C4-2B (cell line): ENCODE measurements around the gene COL6A1.

ENCODE experiments used
- ZFX ChIP-seq: fragments of 450-650 bp; IDR thresholded peaks from 2 replicates; pipeline ENCODE4 v1.6.1; 2017
- TF ChIP-seq, protein P1 (sequence below): fragments of 450-650 bp; conservative IDR thresholded peaks from 2 replicates; pipeline ENCODE4 v1.5.1; 2017; ENCODE audit warnings: mild to moderate bottlenecking

DNA sequence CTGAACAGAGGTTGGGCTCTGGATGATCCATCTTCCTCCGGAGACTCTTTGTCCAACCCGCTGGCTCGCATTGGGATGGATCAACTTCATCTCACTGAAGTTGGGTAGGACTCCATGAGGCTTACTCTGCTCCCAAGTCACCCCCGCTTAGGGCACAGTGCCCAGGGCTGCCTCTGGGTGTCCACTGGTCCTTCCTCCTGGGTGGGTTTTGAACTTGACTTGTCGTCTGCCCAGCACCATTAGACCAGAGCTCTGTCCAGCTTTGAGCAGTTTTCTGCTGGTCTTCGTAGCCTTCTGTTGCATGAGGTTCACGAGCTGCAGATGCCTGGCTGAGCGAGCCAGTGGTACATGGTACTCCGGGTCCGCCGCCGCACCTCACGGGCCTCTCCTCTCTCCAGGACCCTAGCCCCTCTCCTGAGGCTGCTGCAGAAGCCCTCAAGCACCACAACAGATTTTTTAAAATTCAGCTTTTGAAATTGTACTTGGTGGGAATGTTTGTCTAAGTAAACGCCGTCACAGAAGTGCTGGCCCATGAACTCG is 33.8 kb upstream of the COL6A1 start:
- TF ChIP-seq, protein P1, sequence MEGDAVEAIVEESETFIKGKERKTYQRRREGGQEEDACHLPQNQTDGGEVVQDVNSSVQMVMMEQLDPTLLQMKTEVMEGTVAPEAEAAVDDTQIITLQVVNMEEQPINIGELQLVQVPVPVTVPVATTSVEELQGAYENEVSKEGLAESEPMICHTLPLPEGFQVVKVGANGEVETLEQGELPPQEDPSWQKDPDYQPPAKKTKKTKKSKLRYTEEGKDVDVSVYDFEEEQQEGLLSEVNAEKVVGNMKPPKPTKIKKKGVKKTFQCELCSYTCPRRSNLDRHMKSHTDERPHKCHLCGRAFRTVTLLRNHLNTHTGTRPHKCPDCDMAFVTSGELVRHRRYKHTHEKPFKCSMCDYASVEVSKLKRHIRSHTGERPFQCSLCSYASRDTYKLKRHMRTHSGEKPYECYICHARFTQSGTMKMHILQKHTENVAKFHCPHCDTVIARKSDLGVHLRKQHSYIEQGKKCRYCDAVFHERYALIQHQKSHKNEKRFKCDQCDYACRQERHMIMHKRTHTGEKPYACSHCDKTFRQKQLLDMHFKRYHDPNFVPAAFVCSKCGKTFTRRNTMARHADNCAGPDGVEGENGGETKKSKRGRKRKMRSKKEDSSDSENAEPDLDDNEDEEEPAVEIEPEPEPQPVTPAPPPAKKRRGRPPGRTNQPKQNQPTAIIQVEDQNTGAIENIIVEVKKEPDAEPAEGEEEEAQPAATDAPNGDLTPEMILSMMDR = no peak
- TF ChIP-seq ZFX = no peak
